ENCODE results near the gene TMEM238.

DNA sequence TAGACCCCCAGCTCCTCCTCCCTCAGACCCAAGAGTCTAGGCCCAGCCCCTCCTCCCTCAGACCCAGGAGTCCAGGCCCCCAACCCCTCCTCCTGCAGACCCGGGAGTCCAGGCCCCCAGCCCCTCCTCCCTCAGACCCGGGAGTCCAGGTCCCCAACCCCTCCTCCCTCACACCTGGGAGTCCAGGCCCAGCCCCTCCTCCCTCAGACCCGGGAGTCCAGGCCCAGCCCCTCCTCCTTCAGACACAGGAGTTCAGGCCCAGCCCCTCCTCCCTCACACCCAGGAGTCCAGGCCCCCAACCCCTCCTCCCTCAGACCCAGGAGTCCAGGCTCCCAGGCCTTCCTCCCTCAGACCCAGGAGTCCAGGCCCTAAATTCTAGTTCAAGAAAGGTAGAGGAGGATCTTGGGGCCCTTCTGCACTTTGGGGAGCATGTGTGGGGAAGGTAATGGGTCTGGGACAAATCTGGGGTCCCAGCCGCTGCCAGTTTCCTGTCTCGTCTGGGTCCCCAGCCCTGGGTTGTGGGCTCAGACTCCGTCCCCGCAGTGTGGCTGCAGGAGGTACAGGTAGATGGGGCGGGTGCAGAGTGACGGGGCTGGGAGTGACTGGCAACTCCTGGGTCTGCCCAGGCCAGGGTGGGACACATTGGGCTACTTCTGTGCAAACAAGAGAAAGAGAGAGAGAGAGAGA, 10.6 kb downstream of the TMEM238 start:
- TF ChIP-seq, protein P1, sequence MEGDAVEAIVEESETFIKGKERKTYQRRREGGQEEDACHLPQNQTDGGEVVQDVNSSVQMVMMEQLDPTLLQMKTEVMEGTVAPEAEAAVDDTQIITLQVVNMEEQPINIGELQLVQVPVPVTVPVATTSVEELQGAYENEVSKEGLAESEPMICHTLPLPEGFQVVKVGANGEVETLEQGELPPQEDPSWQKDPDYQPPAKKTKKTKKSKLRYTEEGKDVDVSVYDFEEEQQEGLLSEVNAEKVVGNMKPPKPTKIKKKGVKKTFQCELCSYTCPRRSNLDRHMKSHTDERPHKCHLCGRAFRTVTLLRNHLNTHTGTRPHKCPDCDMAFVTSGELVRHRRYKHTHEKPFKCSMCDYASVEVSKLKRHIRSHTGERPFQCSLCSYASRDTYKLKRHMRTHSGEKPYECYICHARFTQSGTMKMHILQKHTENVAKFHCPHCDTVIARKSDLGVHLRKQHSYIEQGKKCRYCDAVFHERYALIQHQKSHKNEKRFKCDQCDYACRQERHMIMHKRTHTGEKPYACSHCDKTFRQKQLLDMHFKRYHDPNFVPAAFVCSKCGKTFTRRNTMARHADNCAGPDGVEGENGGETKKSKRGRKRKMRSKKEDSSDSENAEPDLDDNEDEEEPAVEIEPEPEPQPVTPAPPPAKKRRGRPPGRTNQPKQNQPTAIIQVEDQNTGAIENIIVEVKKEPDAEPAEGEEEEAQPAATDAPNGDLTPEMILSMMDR (conservative IDR thresholded peaks at IDR 0.05; ENCODE audit: low read depth, low read length), result no peak
- no peak for TF ChIP-seq EZH2 (IDR thresholded peaks at IDR 0.05; ENCODE audit: low read length, unreplicated experiment)
